ENCODE measurements around the gene HOXD13.
A peak's percentile ranks its signal among the peaks of the same experiment; 100 is the strongest.

HOXD13 gene

DNA sequence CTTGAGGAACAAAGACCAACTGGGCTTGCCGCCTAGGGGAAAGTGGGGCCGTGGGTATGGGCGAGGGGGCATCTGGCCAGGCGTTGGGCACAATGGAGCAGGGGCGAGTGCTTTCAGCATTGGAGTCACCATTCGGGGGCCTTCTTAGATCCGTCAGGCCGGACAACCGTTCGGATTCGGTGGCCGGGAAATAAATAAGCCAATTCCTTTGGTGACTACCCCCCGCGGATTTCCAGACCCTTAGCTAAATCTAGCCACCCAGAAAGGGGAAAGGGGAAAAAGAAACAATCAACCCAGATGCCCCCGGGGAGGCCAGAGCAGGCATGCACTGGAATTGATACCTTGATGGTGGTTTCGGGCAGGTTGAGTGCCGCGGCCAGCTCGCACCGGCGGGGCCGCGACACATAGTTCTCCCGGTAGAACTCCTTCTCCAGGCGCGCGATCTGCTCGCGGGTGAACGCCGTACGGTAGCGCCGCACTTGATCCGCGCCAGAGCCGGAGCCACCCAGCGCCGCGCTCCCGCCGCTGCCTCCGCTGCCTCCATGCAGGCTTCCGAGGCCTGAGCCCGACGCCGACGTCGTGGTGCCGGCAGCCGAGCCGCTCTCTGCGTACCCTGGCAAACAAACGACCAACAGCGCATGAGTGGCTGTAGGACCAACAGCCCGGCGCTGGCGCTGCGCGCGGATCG, 10.5 kb upstream of the HOXD13 start:
- H3K4me3 ChIP-seq (ENCODE audit: insufficient read length, low read depth), result no peak overlapping the region
- TF ChIP-seq SUZ12 (IDR thresholded peaks at IDR 0.05; ENCODE audit: extremely low read depth, insufficient read depth, insufficient read length) (no peak), YY1 (IDR thresholded peaks at IDR 0.05; ENCODE audit: insufficient read depth, insufficient read length) (no peak), ZNF274 (IDR thresholded peaks at IDR 0.05; ENCODE audit: low read depth, low read length) (no peak)
- no peak for DNase-seq (ENCODE audit: low read depth, low spot score)
- H3K9ac ChIP-seq (ENCODE audit: insufficient read length, low read depth), result no peak overlapping the region
- peaks cover 39% of the 10 kb centered on the region for H3K9me3 ChIP-seq (ENCODE audit: insufficient read depth, low read length)
- no peaks in the 10 kb centered on the region for H3K4me1 ChIP-seq (ENCODE audit: insufficient read depth, insufficient read length)
- H3K27me3 ChIP-seq (ENCODE audit: insufficient read depth, insufficient read length), result peaks cover 67% of the 10 kb centered on the region
- H3K36me3 ChIP-seq (ENCODE audit: insufficient read depth, insufficient read length, low read length), result no peaks in the 10 kb centered on the region

DNA sequence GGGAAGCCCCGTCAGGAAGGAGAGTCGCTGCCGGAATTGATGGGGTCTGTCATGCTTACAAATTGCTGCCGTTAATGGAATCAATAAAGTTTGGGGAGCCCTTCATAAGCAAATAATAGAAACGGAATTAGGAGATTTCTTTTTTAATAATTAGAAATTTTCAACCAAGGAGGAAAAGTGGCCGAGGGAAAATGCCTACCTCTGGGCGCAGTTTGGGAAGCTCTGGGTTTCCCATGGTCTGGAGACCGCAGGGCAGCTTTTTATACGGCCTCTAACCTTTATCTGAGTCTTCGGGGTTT, 10.0 kb upstream of the HOXD13 start:
- DNase-seq (ENCODE audit: low read depth, low spot score), result no peak
- Histone ChIP-seq H3K4me3 (ENCODE audit: insufficient read length, low read depth) (no peak overlapping the region), H3K36me3 (ENCODE audit: insufficient read depth, insufficient read length, low read length) (no peaks in the 10 kb centered on the region), H3K27me3 (ENCODE audit: insufficient read depth, insufficient read length) (peaks cover 72% of the 10 kb centered on the region), H3K9me3 (ENCODE audit: insufficient read depth, low read length) (peaks cover 39% of the 10 kb centered on the region), H3K4me1 (ENCODE audit: insufficient read depth, insufficient read length) (no peaks in the 10 kb centered on the region), H3K9ac (ENCODE audit: insufficient read length, low read depth) (no peak overlapping the region)
- no peak for TF ChIP-seq YY1 (IDR thresholded peaks at IDR 0.05; ENCODE audit: insufficient read depth, insufficient read length)
- no peak for TF ChIP-seq SUZ12 (IDR thresholded peaks at IDR 0.05; ENCODE audit: extremely low read depth, insufficient read depth, insufficient read length)
- no peak for TF ChIP-seq ZNF274 (IDR thresholded peaks at IDR 0.05; ENCODE audit: low read depth, low read length)

DNA sequence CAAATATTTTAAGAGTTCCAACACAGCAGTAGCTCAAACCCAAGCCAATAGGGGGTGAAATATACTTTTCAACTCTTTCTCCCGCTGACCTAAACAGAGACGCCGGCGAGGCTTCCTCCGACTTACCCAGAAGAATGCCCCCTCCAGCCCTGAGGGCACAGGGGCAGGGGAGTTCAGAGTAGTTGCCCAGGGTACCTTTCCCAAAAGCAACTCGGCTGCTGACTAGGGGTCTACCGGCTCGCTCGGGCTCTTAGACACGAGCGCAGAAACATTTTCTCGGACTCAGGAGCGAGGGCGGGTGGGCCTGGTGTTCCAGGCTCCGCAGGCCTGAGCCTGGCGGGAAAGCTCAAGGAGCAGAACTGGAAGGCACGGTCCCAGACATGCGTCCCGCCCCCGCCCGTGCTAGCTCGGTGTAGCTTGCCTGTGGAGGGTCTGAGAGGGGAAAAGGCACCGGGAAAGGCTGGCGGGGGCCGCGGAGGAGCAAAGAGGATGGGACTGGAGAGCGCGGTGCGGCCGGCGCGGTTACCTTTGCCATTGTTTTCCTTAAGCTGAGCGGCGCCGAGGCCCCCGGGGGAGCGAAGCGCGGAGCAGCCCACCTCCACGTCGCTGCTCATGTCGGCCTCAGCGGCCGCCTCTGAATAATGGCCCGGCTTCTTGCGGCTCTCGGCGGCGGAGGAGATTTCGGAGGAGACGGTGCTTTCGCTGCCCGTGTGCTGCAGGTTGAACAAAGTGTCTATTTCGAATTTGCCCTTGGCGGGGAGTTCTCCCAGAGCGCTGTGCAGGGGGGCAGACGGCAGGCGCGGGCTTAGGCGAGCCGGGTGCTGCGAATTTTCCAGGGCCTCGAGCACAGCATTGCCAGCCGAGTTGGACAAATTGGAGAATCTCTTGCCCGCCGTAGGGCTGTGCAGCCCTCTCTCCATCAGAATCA, 9.4 kb upstream of the HOXD13 start:
- H3K9ac ChIP-seq (ENCODE audit: insufficient read length, low read depth), result peak overlapping the region; percentile 2
- DNase-seq (ENCODE audit: low read depth, low spot score), result no peak
- H3K4me3 ChIP-seq (ENCODE audit: insufficient read length, low read depth), result no peak overlapping the region
- peaks cover 78% of the 10 kb centered on the region for H3K27me3 ChIP-seq (ENCODE audit: insufficient read depth, insufficient read length)
- H3K4me1 ChIP-seq (ENCODE audit: insufficient read depth, insufficient read length), result no peaks in the 10 kb centered on the region
- TF ChIP-seq ZNF274 (IDR thresholded peaks at IDR 0.05; ENCODE audit: low read depth, low read length) (no peak), YY1 (IDR thresholded peaks at IDR 0.05; ENCODE audit: insufficient read depth, insufficient read length) (no peak), SUZ12 (IDR thresholded peaks at IDR 0.05; ENCODE audit: extremely low read depth, insufficient read depth, insufficient read length) (peak; percentile 34)
- no peaks in the 10 kb centered on the region for H3K36me3 ChIP-seq (ENCODE audit: insufficient read depth, insufficient read length, low read length)
- H3K9me3 ChIP-seq (ENCODE audit: insufficient read depth, low read length), result peaks cover 38% of the 10 kb centered on the region

- no peak for TF ChIP-seq YY1 (IDR thresholded peaks at IDR 0.05; ENCODE audit: insufficient read depth, insufficient read length)
- no peak for TF ChIP-seq SUZ12 (IDR thresholded peaks at IDR 0.05; ENCODE audit: extremely low read depth, insufficient read depth, insufficient read length)
- no peak for TF ChIP-seq ZNF274 (IDR thresholded peaks at IDR 0.05; ENCODE audit: low read depth, low read length)
- DNase-seq (ENCODE audit: low read depth, low spot score), result no peak
- Histone ChIP-seq H3K4me3 (ENCODE audit: insufficient read length, low read depth) (no peak within 1 kb of the TSS), H3K36me3 (ENCODE audit: insufficient read depth, insufficient read length, low read length) (no peaks in the 10 kb centered on the region), H3K27me3 (ENCODE audit: insufficient read depth, insufficient read length) (peaks cover 86% of the 10 kb centered on the region), H3K9me3 (ENCODE audit: insufficient read depth, low read length) (peaks cover 31% of the 10 kb centered on the region), H3K4me1 (ENCODE audit: insufficient read depth, insufficient read length) (peaks cover 3% of the 10 kb centered on the region), H3K9ac (ENCODE audit: insufficient read length, low read depth) (peak within 1 kb of the TSS; percentile 2)
Measured at GRCh38 chr2:176083796-176084261, 8.7 kb upstream of the HOXD13 start, which contains the start of gene EVX2. Gene EVX2, minus strand, starts transcription at chr2:176083962. Its CDS starts 186 bp downstream, at chr2:176083776.

DNA sequence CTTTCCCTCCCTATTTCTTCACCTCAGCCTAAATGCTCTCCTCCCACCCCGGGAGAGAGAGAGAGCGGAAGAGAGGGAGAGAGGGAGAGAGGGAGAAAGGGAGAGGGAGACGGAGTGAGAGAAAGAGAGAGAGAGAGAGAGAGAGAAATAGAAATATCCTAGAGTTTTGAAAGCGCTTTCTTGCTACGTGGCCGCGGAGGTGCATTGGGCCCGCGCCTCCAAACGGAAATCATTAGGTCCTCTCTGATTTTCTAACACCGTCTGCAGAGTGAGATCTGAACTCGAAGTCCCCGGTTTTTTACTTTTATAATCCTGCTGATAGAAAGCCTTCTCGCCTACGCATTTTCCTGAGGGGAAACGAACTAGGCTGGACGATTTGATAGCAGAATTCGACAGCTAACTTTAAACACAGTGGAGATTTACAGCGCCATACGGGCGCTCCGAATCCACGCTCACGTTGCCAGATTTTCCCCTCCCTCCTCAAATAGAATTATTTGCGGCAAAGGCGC, 7.9 kb upstream of the HOXD13 start:
- Histone ChIP-seq H3K9ac (ENCODE audit: insufficient read length, low read depth) (peak overlapping the region; percentile 44), H3K9me3 (ENCODE audit: insufficient read depth, low read length) (peaks cover 22% of the 10 kb centered on the region), H3K27me3 (ENCODE audit: insufficient read depth, insufficient read length) (peaks cover 94% of the 10 kb centered on the region), H3K4me1 (ENCODE audit: insufficient read depth, insufficient read length) (peaks cover 3% of the 10 kb centered on the region), H3K4me3 (ENCODE audit: insufficient read length, low read depth) (peak overlapping the region; percentile 63), H3K36me3 (ENCODE audit: insufficient read depth, insufficient read length, low read length) (no peaks in the 10 kb centered on the region)
- TF ChIP-seq ZNF274 (IDR thresholded peaks at IDR 0.05; ENCODE audit: low read depth, low read length) (no peak), YY1 (IDR thresholded peaks at IDR 0.05; ENCODE audit: insufficient read depth, insufficient read length) (no peak), SUZ12 (IDR thresholded peaks at IDR 0.05; ENCODE audit: extremely low read depth, insufficient read depth, insufficient read length) (peak; percentile 5)
- no peak for DNase-seq (ENCODE audit: low read depth, low spot score)

GRCh38 chr2:176085120-176085788, 7.3 kb upstream of the HOXD13 start:
- Histone ChIP-seq H3K36me3 (ENCODE audit: insufficient read depth, insufficient read length, low read length) (no peaks in the 10 kb centered on the region), H3K27me3 (ENCODE audit: insufficient read depth, insufficient read length) (peaks cover 100% of the 10 kb centered on the region), H3K4me1 (ENCODE audit: insufficient read depth, insufficient read length) (peaks cover 3% of the 10 kb centered on the region), H3K9me3 (ENCODE audit: insufficient read depth, low read length) (peaks cover 21% of the 10 kb centered on the region), H3K4me3 (ENCODE audit: insufficient read length, low read depth) (peak overlapping the region; percentile 63), H3K9ac (ENCODE audit: insufficient read length, low read depth) (peak overlapping the region; percentile 44)
- DNase-seq (ENCODE audit: low read depth, low spot score), result no peak
- TF ChIP-seq SUZ12 (IDR thresholded peaks at IDR 0.05; ENCODE audit: extremely low read depth, insufficient read depth, insufficient read length), result peak; percentile 36
- no peak for TF ChIP-seq ZNF274 (IDR thresholded peaks at IDR 0.05; ENCODE audit: low read depth, low read length)
- TF ChIP-seq YY1 (IDR thresholded peaks at IDR 0.05; ENCODE audit: insufficient read depth, insufficient read length), result no peak
